Panc1 (cell line): ENCODE data around the gene TREM1. TPM values are rescaled to one million over a fixed set of nuclear protein-coding genes. Genes with fewer than 3 reads are reported as not detected.

Experiments used
- ATAC-seq: fragments of 200-7000 bp; cut with Tn5 transposase; 2 replicates; pipeline ENCODE4 v1.9.1; 2020; ENCODE audit warnings: mild to moderate bottlenecking, moderate library complexity
- BruUV-seq: library from RNA; stranded (reverse); fragments of 400-500 nt; replicated peaks from 2 replicates; lab custom pipeline; 2021; lab: Mats Ljungman, UMichigan
- CTCF ChIA-PET: fragments of 300-600 bp; sonication (Branson Sonifier 250); formaldehyde crosslinking; loops from one replicate; lab custom pipeline; 2022; ENCODE audit warnings: antibody characterized with exemption; lab: Charles Lee
- POLR2A ChIA-PET: fragments of 300-600 bp; sonication (Branson Sonifier 250); formaldehyde crosslinking; loops from one replicate; lab custom pipeline; 2022; ENCODE audit warnings: antibody characterized with exemption; lab: Charles Lee
- DNase-seq: peaks from one replicate; pipeline ENCODE4 v3.0.0-alpha.2; 2010; ENCODE audit warnings: low read depth, low spot score
- H3K27ac ChIP-seq: 2 replicates; pipeline ENCODE4 v1.5.1; 2011; ENCODE audit warnings: mild to moderate bottlenecking, low read length, inconsistent platforms
- H3K27me3 ChIP-seq: fragments of 200-500 bp; sonication (Bioruptor generic); 2 replicates; pipeline ENCODE4 v1.6.0; 2014; ENCODE audit warnings: low read length, inconsistent platforms; ENCODE audit not compliant: control insufficient read depth, insufficient read depth
- H3K36me3 ChIP-seq: fragments of 200-500 bp; sonication (Bioruptor generic); 2 replicates; pipeline ENCODE4 v1.5.1; 2014; ENCODE audit warnings: inconsistent platforms, mild to moderate bottlenecking, low read length, moderate library complexity; ENCODE audit not compliant: control insufficient read depth, insufficient read depth
- H3K4me1 ChIP-seq: 2 replicates; pipeline ENCODE4 v1.5.1; 2011; ENCODE audit warnings: inconsistent platforms, mild to moderate bottlenecking, low read length, moderate library complexity; ENCODE audit not compliant: control insufficient read depth, insufficient read depth
- H3K4me3 ChIP-seq, 2 experiments: 2 replicates each; pipeline ENCODE4 v1.5.1; 2011 to 2012; ENCODE audit warnings: low read depth in 2 of 2, low read length in 2 of 2, mild to moderate bottlenecking in 2 of 2, inconsistent platforms in 1 of 2, moderate library complexity in 1 of 2
- H3K9me3 ChIP-seq: fragments of 200-500 bp; sonication (Bioruptor generic); 2 replicates; pipeline ENCODE4 v1.5.1; 2014; ENCODE audit warnings: low read depth, mild to moderate bottlenecking, inconsistent platforms, low read length, moderate library complexity; ENCODE audit not compliant: control insufficient read depth, insufficient read depth
- POLR2AphosphoS5 ChIP-seq: IDR thresholded peaks from 2 replicates; pipeline ENCODE4 v1.6.1; 2012; ENCODE audit warnings: mild to moderate bottlenecking, low read depth, low read length, moderate library complexity
- SIN3A ChIP-seq: IDR thresholded peaks from 2 replicates; pipeline ENCODE4 v1.6.1; 2012; ENCODE audit warnings: low read depth, mild to moderate bottlenecking, low read length, moderate library complexity, borderline replicate concordance; ENCODE audit not compliant: insufficient read depth
- TCF7L2 ChIP-seq: IDR thresholded peaks from 2 replicates; pipeline ENCODE4 v1.6.1; 2011; ENCODE audit warnings: mild to moderate bottlenecking, low read depth, low read length, inconsistent platforms
- in situ Hi-C: cut with HindIII; loops from 2 replicates; pipeline ENCODE4 v1.10.0; 2016; ENCODE audit warnings: low sequenced_read_pairs, low pct_unique_long_range_greater_than_20kb
- intact Hi-C: fragments of 100-400 bp; cut with micrococcal nuclease; formaldehyde crosslinking; loops from one replicate; pipeline ENCODE4 v1.10.0; 2022; ENCODE audit not compliant: unreplicated experiment
- total RNA-seq: library from RNA; stranded (reverse); gene quantifications from one replicate; pipeline ENCODE4 v1.2.1, GENCODE V29; 2021; ENCODE audit not compliant: unreplicated experiment
- TF ChIP-seq, protein P1 (sequence below), 2 experiments: IDR thresholded peaks; 2 replicates each; pipeline ENCODE4 v1.6.1; 2011 to 2012; ENCODE audit warnings: low read depth in 2 of 2, control low read depth in 1 of 2, low read length in 1 of 2, mild to moderate bottlenecking in 1 of 2, moderate library complexity in 1 of 2; ENCODE audit not compliant: insufficient read depth in 1 of 2
- TF ChIP-seq, protein P2 (sequence below): fragments of 450-650 bp; IDR thresholded peaks from 2 replicates; pipeline ENCODE4 v1.5.1; 2017; ENCODE audit warnings: mild to moderate bottlenecking

TREM1 gene
- total RNA-seq, 1 experiment from 2014 or later = not detected

DNA sequence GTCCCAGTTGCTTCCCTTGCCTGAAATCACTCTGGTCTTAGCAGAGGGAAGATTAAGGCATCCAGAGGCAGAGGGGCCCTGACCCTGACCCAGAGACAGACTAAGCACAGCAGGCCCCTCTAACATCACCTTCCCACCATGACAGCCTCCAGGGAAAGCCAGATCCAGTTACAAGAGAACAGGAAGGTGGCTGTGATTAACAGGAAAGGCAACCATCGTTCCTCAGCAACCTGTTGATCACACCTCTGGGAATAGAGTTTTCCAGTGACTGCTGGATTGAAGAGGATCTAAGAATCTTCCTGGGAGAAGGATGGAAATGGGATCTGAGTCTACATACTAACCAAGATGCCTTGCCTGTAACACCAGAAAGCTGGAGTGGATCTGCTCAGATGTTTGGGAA, 5.2 kb upstream of the TREM1 start:
- intact Hi-C loops (no loop called here), in situ Hi-C loops (no loop called here)
- TF ChIP-seq, protein P1, sequence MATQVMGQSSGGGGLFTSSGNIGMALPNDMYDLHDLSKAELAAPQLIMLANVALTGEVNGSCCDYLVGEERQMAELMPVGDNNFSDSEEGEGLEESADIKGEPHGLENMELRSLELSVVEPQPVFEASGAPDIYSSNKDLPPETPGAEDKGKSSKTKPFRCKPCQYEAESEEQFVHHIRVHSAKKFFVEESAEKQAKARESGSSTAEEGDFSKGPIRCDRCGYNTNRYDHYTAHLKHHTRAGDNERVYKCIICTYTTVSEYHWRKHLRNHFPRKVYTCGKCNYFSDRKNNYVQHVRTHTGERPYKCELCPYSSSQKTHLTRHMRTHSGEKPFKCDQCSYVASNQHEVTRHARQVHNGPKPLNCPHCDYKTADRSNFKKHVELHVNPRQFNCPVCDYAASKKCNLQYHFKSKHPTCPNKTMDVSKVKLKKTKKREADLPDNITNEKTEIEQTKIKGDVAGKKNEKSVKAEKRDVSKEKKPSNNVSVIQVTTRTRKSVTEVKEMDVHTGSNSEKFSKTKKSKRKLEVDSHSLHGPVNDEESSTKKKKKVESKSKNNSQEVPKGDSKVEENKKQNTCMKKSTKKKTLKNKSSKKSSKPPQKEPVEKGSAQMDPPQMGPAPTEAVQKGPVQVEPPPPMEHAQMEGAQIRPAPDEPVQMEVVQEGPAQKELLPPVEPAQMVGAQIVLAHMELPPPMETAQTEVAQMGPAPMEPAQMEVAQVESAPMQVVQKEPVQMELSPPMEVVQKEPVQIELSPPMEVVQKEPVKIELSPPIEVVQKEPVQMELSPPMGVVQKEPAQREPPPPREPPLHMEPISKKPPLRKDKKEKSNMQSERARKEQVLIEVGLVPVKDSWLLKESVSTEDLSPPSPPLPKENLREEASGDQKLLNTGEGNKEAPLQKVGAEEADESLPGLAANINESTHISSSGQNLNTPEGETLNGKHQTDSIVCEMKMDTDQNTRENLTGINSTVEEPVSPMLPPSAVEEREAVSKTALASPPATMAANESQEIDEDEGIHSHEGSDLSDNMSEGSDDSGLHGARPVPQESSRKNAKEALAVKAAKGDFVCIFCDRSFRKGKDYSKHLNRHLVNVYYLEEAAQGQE (IDR thresholded peaks at IDR 0.05; ENCODE audit: insufficient read depth in 1 of 2, low read depth in 2 of 2, low read length in 1 of 2) = no peak
- TF ChIP-seq, protein P2, sequence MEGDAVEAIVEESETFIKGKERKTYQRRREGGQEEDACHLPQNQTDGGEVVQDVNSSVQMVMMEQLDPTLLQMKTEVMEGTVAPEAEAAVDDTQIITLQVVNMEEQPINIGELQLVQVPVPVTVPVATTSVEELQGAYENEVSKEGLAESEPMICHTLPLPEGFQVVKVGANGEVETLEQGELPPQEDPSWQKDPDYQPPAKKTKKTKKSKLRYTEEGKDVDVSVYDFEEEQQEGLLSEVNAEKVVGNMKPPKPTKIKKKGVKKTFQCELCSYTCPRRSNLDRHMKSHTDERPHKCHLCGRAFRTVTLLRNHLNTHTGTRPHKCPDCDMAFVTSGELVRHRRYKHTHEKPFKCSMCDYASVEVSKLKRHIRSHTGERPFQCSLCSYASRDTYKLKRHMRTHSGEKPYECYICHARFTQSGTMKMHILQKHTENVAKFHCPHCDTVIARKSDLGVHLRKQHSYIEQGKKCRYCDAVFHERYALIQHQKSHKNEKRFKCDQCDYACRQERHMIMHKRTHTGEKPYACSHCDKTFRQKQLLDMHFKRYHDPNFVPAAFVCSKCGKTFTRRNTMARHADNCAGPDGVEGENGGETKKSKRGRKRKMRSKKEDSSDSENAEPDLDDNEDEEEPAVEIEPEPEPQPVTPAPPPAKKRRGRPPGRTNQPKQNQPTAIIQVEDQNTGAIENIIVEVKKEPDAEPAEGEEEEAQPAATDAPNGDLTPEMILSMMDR = no peak
- no peaks in the 10 kb centered on the region for H3K9me3 ChIP-seq
- ChIA-PET CTCF (no interaction called here), POLR2A (no interaction called here)
- peaks cover 18% of the 10 kb centered on the region for H3K27me3 ChIP-seq
- H3K27ac ChIP-seq = no peak overlapping the region
- no peaks in the 10 kb centered on the region for H3K36me3 ChIP-seq
- no peaks in the 10 kb centered on the region for H3K4me1 ChIP-seq
- H3K4me3 ChIP-seq = no peak overlapping the region
- no peak for ATAC-seq
- no TSS peak for BruUV-seq
- no peak for DNase-seq

- BruUV-seq = no TSS peak
- POLR2A ChIA-PET = no interaction called here
Measured at GRCh38 chr6:41289815-41290214, 3.3 kb upstream of the TREM1 start.

DNA sequence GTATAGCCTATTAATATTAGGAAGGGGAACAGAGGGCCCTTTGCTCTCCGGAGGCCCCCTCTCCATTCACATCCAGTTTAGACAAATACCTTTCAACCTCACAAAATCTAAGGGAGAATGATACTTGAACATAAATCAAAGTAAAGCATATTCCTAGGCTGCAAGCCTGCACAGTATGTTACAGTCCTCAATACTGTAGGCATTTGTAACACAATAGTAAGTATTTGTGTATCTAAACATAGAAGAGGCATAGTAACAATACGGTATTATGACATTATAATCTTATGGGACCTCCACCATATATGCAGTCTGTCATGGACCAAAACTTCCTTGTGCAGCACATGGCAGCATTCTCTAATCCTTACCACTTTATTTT, 2.3 kb upstream of the TREM1 start:
- POLR2A ChIA-PET = no interaction called here
- no peaks in the 10 kb centered on the region for H3K9me3 ChIP-seq
- CTCF ChIA-PET = no interaction called here

More at GRCh38 chr6:41289815-41290214, 3.3 kb upstream of the TREM1 start:
- in situ Hi-C loops (no loop called here), intact Hi-C loops (no loop called here)
- Histone ChIP-seq H3K9me3 (no peaks in the 10 kb centered on the region), H3K27me3 (peaks cover 18% of the 10 kb centered on the region), H3K27ac (no peak overlapping the region), H3K4me3 (no peak overlapping the region), H3K36me3 (no peaks in the 10 kb centered on the region), H3K4me1 (no peaks in the 10 kb centered on the region)
- CTCF ChIA-PET = no interaction called here
- DNase-seq (no peak), ATAC-seq (no peak)
- TF ChIP-seq, protein P2 = no peak
- no peak for TF ChIP-seq SIN3A

More for the DNA sequence above, 2.3 kb upstream of the TREM1 start:
- DNase-seq = no peak
- TF ChIP-seq TCF7L2 (no peak), POLR2AphosphoS5 (no peak), SIN3A (no peak)
- TF ChIP-seq, protein P2 = no peak
- TF ChIP-seq, protein P1 (IDR thresholded peaks at IDR 0.05; ENCODE audit: insufficient read depth in 1 of 2, low read depth in 2 of 2, low read length in 1 of 2) = no peak
- Histone ChIP-seq H3K4me1 (no peaks in the 10 kb centered on the region), H3K27ac (no peak overlapping the region), H3K27me3 (peaks cover 18% of the 10 kb centered on the region), H3K4me3 (no peak overlapping the region), H3K36me3 (no peaks in the 10 kb centered on the region)
- ATAC-seq = no peak
- intact Hi-C loops = no loop called here
- BruUV-seq = no TSS peak
- in situ Hi-C loops = no loop called here
